Stimulated activated CD4-positive, alpha-beta T cell treated with anti-CD3 and anti-CD28 coated beads, Interleukin-1b, Interleukin-23, amount 100 ng/mL, for 1 hour (primary cell): Measurements from ENCODE around the gene RPS25.
A peak's percentile ranks its signal among the peaks of the same experiment; 100 is the strongest.
"Not testable (repeated sequence)": the region's sequence is repeated elsewhere in the genome, so short reads cannot be mapped to it uniquely, and the experiment has no call there.

Source experiments
- DNase-seq, 2 donors: peaks; one replicate each; pipeline ENCODE4 v3.0.0-alpha.2; 2020; ENCODE audit warnings: low read depth in 2 of 2

Gene RPS25

DNA sequence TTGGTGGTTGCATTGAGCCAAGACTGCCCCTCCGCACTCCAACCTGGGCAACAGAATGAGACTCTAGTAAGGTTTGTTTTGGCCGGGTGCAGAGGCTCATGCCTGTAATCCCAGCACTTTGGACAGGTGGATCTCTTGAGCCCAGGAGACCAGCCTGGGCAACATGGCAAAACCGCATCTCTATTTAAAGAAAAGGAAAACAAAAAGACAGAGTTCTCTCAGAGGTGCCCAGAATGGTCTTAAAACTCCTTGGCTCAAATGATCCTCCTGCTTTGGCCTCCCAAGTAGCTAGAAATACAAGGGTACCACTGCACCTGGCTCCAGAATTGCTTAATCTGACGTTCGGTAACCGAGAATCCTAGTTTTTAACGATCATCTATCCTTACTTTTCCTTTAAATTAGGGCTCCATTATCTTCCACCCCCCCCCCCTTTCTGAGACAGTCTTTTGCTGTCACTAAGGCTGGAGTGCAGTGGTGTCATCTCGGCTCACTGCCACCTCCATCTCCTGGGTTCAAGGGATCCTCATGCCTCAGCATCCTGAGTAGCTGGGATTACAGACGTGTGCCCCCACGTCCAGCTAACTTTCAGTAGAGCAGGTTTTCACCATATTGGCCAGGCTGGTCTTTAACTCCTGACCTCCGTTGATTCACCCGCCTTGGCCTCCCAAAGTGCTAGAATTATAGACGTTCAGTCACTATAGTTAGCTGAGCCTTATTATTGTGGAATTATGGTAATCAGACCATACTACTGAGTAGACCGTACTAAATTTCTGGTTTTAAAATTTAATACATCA, 1.7 kb downstream of the RPS25 start:
- DNase-seq: no peak

- DNase-seq: no peak
These were observed 3.0 kb downstream of the RPS25 start for GRCh38 chr11:119015054-119015611.

DNA sequence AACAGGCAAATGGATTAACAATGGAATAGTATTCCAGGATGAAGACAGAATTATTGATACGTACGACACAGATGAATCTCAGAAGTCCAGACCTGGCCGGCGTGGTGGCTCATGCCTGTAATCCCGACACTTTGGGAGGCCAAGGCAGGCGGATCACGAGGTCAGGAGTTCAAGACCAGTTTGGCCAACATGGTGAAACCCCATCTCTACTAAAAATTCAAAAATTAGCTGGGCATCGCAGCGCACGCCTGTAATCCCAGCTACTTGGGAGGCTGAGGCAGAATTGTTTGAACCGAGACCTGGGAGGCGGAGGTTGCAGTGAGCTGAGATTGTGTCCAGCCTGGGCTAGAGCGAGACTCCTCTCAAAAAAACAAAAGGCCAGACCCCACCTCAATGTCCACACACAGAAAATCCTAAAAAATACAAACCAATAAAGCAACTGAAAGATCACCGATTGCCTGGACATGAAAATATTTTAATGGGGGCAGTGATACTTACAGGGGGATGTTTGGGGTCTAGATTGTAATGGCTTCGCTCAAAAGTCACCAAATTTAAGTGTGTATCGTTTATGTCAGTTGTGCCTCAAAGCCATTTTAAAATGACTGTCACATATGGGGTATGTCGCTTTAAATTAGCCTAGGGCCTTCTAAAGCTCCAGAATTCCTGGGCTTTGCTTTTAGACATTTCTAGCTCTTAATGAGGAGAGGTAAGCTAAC, 3.8 kb downstream of the RPS25 start:
- no peak for DNase-seq

GRCh38 chr11:119012629-119013170, 5.4 kb downstream of the RPS25 start:
- no peak for DNase-seq

GRCh38 chr11:119011476-119012053, 6.6 kb downstream of the RPS25 start:
- no peak for DNase-seq

- DNase-seq: no peak
These were observed 11.5 kb downstream of the RPS25 start for GRCh38 chr11:119006656-119007055.

DNA sequence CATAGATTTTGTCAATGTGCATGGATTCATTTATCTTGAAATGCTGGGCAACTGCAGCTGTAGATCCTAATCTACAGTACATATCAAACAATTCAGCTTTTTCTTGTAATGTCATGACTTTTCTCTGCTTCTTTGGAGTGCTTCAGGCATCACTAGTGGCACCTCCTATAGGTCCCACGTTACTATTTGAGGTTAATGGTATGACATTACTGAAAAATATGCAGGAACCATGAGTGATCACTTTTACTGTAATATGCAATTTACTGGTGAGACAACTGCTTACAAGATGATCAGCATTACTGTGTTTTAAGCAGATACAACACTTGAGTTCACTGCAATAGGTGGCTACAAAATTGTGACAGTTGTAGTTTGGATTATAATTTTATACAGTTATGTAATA, 17.2 kb downstream of the RPS25 start:
- DNase-seq: no peak

- no peak for DNase-seq
These were observed 19.3 kb downstream of the RPS25 start for GRCh38 chr11:118998822-118999221.

GRCh38 chr11:118998388-118998717, 19.8 kb downstream of the RPS25 start:
- no peak for DNase-seq

DNA sequence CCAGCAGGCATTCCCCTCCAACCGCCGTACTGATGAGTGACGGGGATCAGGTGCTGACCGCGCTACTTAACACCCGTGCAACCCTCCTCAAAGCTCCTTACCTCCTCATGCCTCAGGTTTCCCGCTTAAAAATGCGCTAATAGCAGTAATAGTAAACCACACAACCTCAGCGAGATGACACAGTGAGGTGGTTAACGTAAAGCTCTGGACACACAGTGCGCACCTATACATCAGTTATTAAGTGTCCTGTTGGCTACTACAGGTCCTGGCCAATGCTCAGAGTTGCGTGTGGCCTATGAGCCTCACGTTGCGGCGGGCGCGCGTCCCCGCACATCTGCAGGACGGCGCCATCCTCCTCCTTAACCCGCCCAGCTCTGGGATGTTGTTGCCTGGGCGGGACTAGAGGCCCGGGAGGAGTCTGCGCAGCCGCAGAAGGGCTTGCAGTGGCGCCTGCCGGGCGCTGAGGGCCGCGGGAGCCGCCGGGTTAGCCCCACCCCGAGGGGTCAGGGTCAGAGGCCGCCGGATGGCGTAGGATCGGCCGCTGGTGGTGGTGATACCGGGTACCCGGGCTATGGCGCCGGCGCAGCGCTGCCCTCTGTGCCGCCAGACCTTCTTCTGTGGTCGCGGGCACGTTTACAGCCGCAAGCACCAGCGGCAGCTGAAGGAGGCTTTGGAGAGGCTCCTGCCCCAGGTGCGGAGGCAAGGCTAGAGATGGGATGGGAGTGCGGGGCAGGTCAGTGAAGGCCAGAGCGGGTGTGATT, 20.3 kb downstream of the RPS25 start, which contains the start of gene CENATAC:
Gene CENATAC (plus strand): TSS at position 512 of the 761 bp plus-strand sequence. CDS start 60 bp downstream, at position 572.
- DNase-seq: peak; percentile 86 to 89

DNA sequence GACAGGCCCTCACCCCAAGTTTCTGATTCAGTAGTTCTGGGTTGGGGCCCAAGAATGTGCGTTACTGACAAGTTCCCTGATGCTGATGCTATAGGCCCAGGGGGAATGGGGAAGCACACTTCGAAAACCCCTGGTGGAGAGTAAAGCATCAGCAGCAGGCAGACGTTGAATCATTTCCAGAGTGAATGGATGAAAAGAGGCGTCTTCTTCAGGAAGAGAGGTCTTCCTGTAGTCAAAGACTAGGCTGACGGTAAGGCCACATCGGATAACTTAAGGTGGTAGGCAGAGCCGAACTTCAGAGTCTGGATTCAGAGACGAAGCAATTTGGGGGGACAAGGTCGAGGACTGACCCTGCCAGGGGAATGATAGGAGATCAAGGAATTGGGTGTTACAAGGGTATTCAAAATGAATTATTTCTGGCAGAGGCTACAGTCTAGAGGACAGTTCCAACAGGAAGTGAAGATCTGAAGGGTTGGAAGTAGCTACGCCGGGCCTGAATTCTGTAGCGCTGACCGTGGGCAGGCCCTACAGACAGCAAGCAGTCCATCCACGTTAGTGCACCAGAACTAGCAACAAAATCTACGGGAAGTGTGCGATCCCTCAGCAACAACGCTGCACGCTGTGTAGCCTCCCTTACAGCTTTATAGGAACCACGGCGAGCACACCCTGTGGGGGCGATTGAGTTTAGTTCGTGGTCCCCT, 21.1 kb downstream of the RPS25 start:
- DNase-seq: no peak

DNA sequence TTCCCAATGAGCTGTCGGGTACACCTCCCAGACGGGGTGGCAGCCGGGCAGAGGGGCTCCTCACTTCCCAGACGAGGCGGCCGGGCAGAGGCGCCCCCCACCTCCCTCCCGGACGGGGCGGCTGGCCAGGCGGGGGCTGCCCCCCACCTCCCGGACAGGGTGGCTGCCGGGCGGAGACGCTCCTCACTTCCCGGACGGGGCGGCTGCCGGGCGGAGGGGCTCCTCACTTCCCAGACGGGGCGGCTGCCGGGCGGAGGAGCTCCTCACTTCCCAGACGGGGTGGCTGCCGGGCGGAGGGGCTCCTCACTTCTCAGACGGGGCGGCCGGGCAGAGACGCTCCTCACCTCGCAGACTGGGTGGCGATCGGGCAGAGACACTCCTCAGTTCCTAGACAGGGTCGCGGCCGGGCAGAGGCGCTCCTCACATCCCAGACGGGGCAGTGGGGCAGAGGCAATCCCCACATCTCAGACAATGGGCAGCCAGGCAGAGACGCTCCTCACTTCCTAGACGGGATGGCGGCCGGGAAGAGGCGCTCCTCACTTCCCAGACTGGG, 26.6 kb downstream of the RPS25 start:
- not testable (repeated sequence) for DNase-seq

GRCh38 chr11:118988280-118988679, 29.9 kb downstream of the RPS25 start:
- DNase-seq: no peak

DNA sequence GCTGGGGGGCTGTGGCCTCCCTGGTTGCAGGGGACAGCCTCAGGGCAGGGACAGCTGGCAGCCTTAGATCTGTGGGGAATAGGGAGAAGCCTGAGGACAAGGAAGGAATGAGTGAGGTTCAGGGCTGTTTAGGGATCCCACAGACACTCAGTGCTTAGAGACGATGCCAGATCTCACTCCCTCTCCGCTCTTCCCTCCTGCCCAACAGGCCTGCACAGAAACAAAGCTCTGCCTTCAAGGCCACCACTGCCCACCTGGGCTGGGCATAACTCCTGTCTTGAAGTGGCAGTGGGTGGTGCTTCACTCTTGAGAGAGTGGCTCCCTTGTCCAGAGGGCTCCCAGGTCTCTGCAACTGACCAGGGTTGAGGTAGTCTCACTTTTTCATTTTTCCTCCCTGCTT, 33.3 kb downstream of the RPS25 start:
- no peak for DNase-seq

GRCh38 chr11:118984337-118984736, 33.8 kb downstream of the RPS25 start:
- not testable (repeated sequence) for DNase-seq

DNA sequence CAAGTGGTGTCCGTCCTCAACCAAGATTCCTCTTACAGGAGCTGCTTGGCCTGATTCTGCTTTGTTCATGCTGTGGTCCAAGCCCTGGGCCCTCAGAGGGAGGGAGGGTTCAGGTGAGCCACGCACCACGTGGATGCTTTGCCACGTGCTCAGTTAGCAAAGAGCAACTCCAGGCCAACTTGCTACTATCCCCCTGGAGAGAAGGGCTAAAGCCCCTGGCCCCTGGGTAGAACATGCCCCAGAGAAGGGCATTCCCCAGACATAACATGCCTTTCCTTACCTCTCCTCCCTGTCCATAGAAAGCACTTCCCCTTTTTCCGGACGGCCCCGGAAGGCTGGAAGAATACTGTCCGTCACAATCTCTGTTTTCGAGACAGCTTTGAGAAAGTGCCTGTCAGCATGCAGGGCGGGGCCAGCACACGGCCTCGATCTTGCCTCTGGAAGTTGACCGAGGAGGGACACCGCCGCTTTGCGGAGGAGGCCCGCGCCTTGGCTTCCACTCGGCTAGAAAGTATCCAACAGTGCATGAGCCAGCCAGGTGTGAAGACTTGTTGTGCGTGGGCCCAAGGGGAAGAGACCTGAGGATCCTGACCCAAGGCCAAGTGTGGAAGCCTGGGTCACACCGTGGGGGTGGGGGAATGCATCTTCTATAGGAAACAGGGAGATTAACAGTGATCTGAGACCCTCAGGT, 37.8 kb downstream of the RPS25 start:
- DNase-seq: no peak

DNA sequence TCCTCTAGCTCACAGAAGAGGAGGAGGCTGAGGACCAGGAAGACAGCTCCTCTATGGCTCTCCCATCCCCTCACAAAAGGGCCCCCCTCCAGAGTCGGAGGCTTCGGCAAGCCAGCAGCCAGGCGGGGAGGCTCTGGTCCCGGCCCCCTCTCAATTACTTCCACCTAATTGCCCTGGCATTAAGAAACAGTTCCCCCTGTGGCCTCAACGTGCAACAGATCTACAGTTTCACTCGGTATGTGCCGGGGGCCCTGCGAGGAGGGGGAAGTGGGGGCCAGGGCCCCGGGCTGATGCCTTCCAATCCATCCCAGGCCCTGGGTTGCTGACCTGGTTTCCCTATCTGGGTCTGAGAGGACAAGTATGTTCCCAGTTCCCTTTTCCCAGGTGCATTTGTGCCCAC, 38.7 kb downstream of the RPS25 start:
- no peak for DNase-seq

GRCh38 chr11:118975771-118976709, 42.1 kb downstream of the RPS25 start:
- no peak for DNase-seq

DNA sequence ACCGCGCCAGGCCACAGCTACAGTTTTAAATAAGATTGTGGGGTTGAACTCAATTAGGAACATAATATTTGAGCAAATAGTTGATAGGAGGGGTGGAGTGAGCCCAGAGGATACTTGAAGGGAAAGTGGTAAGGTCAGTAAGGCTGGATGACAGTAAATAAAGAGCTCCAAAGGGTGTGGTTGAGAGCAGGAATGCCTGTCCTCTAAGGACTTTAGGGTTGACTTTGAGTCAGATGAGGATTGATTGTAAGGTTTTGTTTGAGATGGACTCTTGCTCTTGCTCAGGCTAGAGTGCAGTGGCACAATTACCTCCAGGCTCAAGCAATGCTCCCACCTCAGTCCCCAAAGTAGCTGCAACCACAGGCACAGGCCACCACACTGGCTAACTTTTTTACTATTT, 44.2 kb downstream of the RPS25 start:
- DNase-seq: no peak
